ENCODE results near the gene SFT2D3.

The SFT2D3 gene

DNA sequence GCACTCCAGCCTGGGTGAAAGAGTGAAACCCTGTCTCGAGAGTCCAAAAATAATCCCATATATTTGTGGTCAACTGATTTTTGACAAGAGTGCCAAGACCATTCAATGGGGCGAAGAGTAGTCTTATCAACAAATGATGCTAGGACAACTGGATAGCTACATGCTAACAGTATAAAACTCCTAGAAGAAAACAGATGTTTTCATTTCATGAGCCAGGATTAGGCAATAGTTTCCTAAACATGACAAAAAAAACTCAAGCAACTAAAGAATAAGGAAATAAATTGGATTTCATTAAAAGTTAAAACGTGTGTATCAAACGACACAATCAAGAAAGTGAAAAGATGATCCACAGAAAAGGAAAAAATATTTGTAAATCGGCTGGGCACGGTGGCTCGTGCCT is 32.2 kb upstream of the SFT2D3 start:
- no peak overlapping the region for H3K4me3 Mint-ChIP-seq
- H3K27ac Mint-ChIP-seq = no peak overlapping the region
- TF ChIP-seq, protein P1, sequence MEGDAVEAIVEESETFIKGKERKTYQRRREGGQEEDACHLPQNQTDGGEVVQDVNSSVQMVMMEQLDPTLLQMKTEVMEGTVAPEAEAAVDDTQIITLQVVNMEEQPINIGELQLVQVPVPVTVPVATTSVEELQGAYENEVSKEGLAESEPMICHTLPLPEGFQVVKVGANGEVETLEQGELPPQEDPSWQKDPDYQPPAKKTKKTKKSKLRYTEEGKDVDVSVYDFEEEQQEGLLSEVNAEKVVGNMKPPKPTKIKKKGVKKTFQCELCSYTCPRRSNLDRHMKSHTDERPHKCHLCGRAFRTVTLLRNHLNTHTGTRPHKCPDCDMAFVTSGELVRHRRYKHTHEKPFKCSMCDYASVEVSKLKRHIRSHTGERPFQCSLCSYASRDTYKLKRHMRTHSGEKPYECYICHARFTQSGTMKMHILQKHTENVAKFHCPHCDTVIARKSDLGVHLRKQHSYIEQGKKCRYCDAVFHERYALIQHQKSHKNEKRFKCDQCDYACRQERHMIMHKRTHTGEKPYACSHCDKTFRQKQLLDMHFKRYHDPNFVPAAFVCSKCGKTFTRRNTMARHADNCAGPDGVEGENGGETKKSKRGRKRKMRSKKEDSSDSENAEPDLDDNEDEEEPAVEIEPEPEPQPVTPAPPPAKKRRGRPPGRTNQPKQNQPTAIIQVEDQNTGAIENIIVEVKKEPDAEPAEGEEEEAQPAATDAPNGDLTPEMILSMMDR (IDR thresholded peaks at IDR 0.05; ENCODE audit: unreplicated experiment in 3 of 3) = no peak
- H3K27me3 Mint-ChIP-seq (ENCODE audit: low read depth) = peaks cover 84% of the 10 kb centered on the region
- peaks cover 9% of the 10 kb centered on the region for H3K4me1 Mint-ChIP-seq
- no peaks in the 10 kb centered on the region for H3K36me3 Mint-ChIP-seq (ENCODE audit: low read depth)
- H3K9me3 Mint-ChIP-seq = peaks cover 6% of the 10 kb centered on the region

- peaks cover 9% of the 10 kb centered on the region for H3K4me1 Mint-ChIP-seq
- H3K4me3 Mint-ChIP-seq = peak overlapping the region in 1 of 3 experiments; percentile 47
- H3K36me3 Mint-ChIP-seq (ENCODE audit: low read depth) = no peaks in the 10 kb centered on the region
- no peak overlapping the region for H3K27ac Mint-ChIP-seq
- peaks cover 6% of the 10 kb centered on the region for H3K9me3 Mint-ChIP-seq
- TF ChIP-seq, protein P1 (IDR thresholded peaks at IDR 0.05; ENCODE audit: unreplicated experiment in 3 of 3) = no peak
- H3K27me3 Mint-ChIP-seq (ENCODE audit: low read depth) = peaks cover 80% of the 10 kb centered on the region
Observed at GRCh38 chr2:127670055-127670956, 31.0 kb upstream of the SFT2D3 start.

GRCh38 chr2:127670957-127671290 is 30.4 kb upstream of the SFT2D3 start:
- peaks cover 10% of the 10 kb centered on the region for H3K4me1 Mint-ChIP-seq
- no peaks in the 10 kb centered on the region for H3K36me3 Mint-ChIP-seq (ENCODE audit: low read depth)
- peak overlapping the region in 1 of 3 experiments; percentile 47 for H3K4me3 Mint-ChIP-seq
- TF ChIP-seq, protein P1 (IDR thresholded peaks at IDR 0.05; ENCODE audit: unreplicated experiment in 3 of 3) = no peak
- H3K9me3 Mint-ChIP-seq = peaks cover 6% of the 10 kb centered on the region
- no peak overlapping the region for H3K27ac Mint-ChIP-seq
- peaks cover 80% of the 10 kb centered on the region for H3K27me3 Mint-ChIP-seq (ENCODE audit: low read depth)

DNA sequence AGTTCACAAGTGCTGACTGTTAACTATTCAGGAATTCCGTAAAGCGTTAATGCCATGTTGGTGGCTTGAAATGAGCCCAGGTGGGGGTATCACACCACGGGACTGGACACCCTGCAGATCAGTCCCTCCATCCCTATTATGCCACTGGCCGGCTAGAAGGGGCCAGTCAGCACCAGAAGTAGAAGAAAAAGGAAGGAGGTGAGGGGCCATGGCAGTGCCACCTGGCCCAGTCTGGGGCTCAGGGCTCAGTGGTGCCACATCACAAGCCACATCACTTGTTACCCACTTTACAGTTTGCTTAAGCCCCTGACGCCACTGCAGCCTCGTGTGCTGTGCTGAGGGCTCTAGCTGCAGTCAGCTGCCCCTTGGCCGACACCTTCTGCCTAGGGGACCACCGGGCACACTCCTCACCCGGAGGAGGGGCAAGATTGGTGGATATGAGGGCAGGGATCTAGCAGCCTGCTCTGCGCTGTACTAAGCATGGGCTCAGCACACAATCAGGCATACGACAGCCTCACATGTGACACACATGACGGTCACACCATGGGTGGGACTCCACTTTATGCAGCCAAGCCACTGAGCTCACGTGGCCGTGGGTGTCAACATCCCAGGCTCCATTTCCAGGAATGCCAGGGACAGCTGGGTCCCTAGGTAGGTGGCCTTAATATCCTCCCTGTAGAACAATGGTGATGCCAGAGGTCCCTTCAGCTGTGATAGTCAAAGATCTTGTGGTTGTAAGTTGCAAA is 29.6 kb upstream of the SFT2D3 start:
- Mint-ChIP-seq H3K4me1 (peaks cover 17% of the 10 kb centered on the region), H3K36me3 (ENCODE audit: low read depth) (no peaks in the 10 kb centered on the region), H3K9me3 (peaks cover 1% of the 10 kb centered on the region), H3K4me3 (peak overlapping the region in 1 of 3 experiments; percentile 53), H3K27me3 (ENCODE audit: low read depth) (peaks cover 80% of the 10 kb centered on the region), H3K27ac (no peak overlapping the region)
- TF ChIP-seq, protein P1 (IDR thresholded peaks at IDR 0.05; ENCODE audit: unreplicated experiment in 3 of 3) = no peak

DNA sequence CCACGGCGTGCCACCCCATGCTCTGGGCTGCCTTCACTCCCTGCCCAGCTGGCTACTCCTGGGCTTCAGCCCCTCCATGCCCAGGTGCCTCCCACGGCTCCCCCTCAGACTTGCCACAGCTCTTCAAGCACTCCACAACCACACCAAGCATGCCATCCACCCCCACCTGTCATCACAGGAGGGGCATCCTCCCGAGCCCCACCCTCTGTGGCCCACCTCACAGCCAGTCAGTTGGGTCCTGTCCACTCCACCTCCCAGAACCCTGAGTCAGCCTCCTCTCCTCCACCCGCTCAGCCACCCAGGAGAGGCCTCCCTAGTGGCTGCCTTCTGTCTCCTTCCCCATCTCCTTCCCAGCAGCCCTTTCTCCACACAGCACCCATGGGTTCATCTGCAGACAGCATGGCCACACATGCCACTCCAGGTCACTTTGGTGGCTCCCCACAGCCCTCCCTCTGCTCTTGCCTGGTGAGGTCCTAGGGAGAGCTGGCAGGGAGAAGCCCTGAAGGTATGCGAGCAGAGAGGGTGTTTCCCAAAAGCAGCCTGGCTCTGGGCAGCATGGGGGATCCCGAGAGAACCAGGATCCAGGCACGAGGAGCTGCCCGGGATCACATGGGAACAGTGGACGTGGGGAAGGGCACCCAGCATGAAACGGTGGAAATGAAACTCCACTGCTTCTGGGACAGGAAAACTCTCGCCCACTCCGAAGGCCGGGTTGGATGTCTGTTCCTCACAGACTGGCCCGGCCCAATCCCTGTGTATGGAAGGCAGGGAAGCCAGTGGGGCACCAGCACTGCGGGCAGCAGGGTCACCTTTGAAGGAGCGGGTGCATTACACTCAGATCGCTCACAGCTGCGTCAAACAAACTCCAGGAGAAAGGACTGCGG is 28.7 kb upstream of the SFT2D3 start:
- Mint-ChIP-seq H3K9me3 (no peaks in the 10 kb centered on the region), H3K36me3 (ENCODE audit: low read depth) (no peaks in the 10 kb centered on the region)
- TF ChIP-seq, protein P1 (IDR thresholded peaks at IDR 0.05; ENCODE audit: unreplicated experiment in 3 of 3) = no peak

More for the DNA sequence above, 28.7 kb upstream of the SFT2D3 start:
- Mint-ChIP-seq H3K4me1 (peaks cover 17% of the 10 kb centered on the region), H3K27ac (no peak overlapping the region), H3K27me3 (ENCODE audit: low read depth) (peaks cover 80% of the 10 kb centered on the region), H3K4me3 (peak overlapping the region; percentile 31 to 63 (median 53))

All from nephron (organoid).